T-helper 2 cell treated with Interferon-gamma antibody and Interleukin-4, amounts not matched to agents 5 μg/mL and 100 μg/mL, for 36 hours (primary cell): ENCODE measurements around the gene HEXA.

Source experiments
- DNase-seq: peaks from one replicate; pipeline ENCODE4 v3.0.0; 2021; ENCODE audit warnings: low spot score
- H3K27ac Mint-ChIP-seq: one replicate; pipeline ENCODE4 v1.8.0; 2021; ENCODE audit warnings: mild to moderate bottlenecking, mixed read lengths
- H3K27me3 Mint-ChIP-seq: one replicate; pipeline ENCODE4 v1.8.0; 2021; ENCODE audit warnings: low read depth, mixed read lengths
- H3K36me3 Mint-ChIP-seq: one replicate; pipeline ENCODE4 v1.8.0; 2021; ENCODE audit warnings: low read depth, mixed read lengths
- H3K4me1 Mint-ChIP-seq: one replicate; pipeline ENCODE4 v1.8.0; 2021; ENCODE audit warnings: low read depth, mixed read lengths
- H3K4me3 Mint-ChIP-seq: one replicate; pipeline ENCODE4 v1.8.0; 2022; ENCODE audit warnings: mild to moderate bottlenecking, moderate library complexity, mixed read lengths
- H3K9me3 Mint-ChIP-seq: one replicate; pipeline ENCODE4 v1.8.0; 2021; ENCODE audit warnings: mixed read lengths

Gene HEXA

GRCh38 chr15:72334842-72335241 lies 41.0 kb downstream of the HEXA start:
- H3K4me1 Mint-ChIP-seq: no peaks in the 10 kb centered on the region
- no peak overlapping the region for H3K4me3 Mint-ChIP-seq
- no peak overlapping the region for H3K27ac Mint-ChIP-seq
- no peak for DNase-seq
- no peaks in the 10 kb centered on the region for H3K36me3 Mint-ChIP-seq
- H3K9me3 Mint-ChIP-seq: no peaks in the 10 kb centered on the region
- no peaks in the 10 kb centered on the region for H3K27me3 Mint-ChIP-seq

GRCh38 chr15:72331021-72331420 lies 44.8 kb downstream of the HEXA start:
- H3K27ac Mint-ChIP-seq: no peak overlapping the region
- H3K4me1 Mint-ChIP-seq: no peaks in the 10 kb centered on the region
- no peak overlapping the region for H3K4me3 Mint-ChIP-seq
- H3K9me3 Mint-ChIP-seq: no peaks in the 10 kb centered on the region
- DNase-seq: no peak
- peaks cover 2% of the 10 kb centered on the region for H3K36me3 Mint-ChIP-seq
- H3K27me3 Mint-ChIP-seq: no peaks in the 10 kb centered on the region

GRCh38 chr15:72323752-72324151 lies 52.1 kb downstream of the HEXA start:
- H3K36me3 Mint-ChIP-seq: peaks cover 4% of the 10 kb centered on the region
- no peak overlapping the region for H3K4me3 Mint-ChIP-seq
- H3K27me3 Mint-ChIP-seq: peaks cover 16% of the 10 kb centered on the region
- DNase-seq: no peak
- H3K4me1 Mint-ChIP-seq: peaks cover 10% of the 10 kb centered on the region
- no peak overlapping the region for H3K27ac Mint-ChIP-seq
- no peaks in the 10 kb centered on the region for H3K9me3 Mint-ChIP-seq

- H3K9me3 Mint-ChIP-seq: no peaks in the 10 kb centered on the region
- peak within 1 kb of the TSS; percentile 85 for H3K4me3 Mint-ChIP-seq
- DNase-seq: peak; percentile 71
Observed at GRCh38 chr15:72319985-72320671, 55.7 kb downstream of the HEXA start, which contains the start of gene CELF6. CELF6 (minus strand) TSS chr15:72320157; CDS start chr15:72319874, 283 bp downstream.

DNA sequence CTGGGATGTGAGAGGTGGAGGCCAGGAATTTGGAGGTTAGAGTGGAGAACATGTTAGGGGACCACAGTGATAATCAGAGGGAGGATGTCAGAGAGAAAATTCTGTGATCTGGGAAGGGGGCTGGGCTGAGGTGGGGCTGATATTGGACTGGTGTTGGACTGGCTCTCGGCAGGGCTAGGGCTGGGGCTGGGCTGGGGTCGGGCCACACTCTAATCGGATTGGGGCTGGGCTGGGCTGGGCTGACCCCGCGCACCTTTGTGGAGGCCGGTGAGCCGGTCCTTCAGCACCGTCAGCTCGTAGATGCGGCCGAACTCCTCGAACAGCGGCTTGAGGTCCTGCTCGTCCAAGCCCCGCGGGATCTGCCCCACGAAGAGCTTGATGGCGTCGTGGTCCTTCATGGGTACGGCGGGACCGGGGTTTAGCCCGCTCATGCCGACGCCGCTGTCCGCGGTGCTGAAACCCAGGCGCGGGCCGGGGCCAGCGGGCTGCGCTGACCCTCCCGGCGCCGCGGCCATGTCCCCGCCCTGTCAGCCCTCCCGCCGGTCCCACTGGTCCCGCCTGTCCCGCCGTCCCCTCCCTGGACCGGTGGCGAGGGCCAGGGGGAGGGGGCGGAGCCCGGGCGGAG lies 56.3 kb downstream of the HEXA start:
- H3K9me3 Mint-ChIP-seq: no peaks in the 10 kb centered on the region
- H3K27ac Mint-ChIP-seq: peak overlapping the region; percentile 14
- H3K27me3 Mint-ChIP-seq: peaks cover 28% of the 10 kb centered on the region
- peaks cover 2% of the 10 kb centered on the region for H3K36me3 Mint-ChIP-seq
- peak; percentile 59 for DNase-seq
- H3K4me3 Mint-ChIP-seq: peak overlapping the region; percentile 61
- H3K4me1 Mint-ChIP-seq: peaks cover 14% of the 10 kb centered on the region

More at GRCh38 chr15:72319985-72320671, 55.7 kb downstream of the HEXA start, which contains the start of gene CELF6:
- Mint-ChIP-seq H3K36me3 (peaks cover 2% of the 10 kb centered on the region), H3K27ac (peak within 1 kb of the TSS; percentile 45), H3K4me1 (peaks cover 14% of the 10 kb centered on the region), H3K27me3 (peaks cover 28% of the 10 kb centered on the region)

DNA sequence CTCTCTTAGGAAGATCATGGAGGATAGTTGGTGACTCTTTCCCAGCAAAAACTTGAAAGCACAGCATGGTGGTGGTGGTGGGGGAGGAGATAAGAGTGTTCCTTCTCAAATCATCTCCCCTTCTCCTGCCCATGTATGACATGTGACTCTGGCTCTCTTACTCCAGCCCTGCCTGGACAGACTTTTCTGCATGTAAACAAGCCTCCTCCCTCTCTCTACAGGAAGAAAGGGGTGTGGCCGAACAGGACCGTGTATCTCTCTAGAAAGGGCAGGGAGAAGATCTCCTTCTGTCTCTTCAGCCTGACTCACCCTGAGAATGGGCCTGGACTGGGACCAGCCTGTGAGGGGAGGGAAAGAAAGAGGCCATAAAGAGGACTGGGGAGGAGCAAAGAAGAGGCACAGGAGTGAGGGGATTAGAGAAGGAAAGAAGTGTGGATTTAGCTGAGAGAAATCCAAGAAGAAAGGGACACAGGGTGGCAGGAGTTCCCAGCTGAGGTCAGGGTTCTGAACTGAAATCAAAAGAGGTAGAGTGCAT lies 57.3 kb downstream of the HEXA start:
- H3K36me3 Mint-ChIP-seq: peaks cover 2% of the 10 kb centered on the region
- peak overlapping the region; percentile 2 for H3K27ac Mint-ChIP-seq
- peak overlapping the region; percentile 61 for H3K4me3 Mint-ChIP-seq
- peaks cover 14% of the 10 kb centered on the region for H3K4me1 Mint-ChIP-seq
- DNase-seq: no peak
- H3K9me3 Mint-ChIP-seq: no peaks in the 10 kb centered on the region
- peaks cover 28% of the 10 kb centered on the region for H3K27me3 Mint-ChIP-seq

GRCh38 chr15:72315706-72316370 lies 60.0 kb downstream of the HEXA start:
- H3K36me3 Mint-ChIP-seq: peaks cover 2% of the 10 kb centered on the region
- H3K4me1 Mint-ChIP-seq: peaks cover 13% of the 10 kb centered on the region
- H3K27ac Mint-ChIP-seq: no peak overlapping the region
- DNase-seq: no peak
- no peak overlapping the region for H3K4me3 Mint-ChIP-seq
- H3K27me3 Mint-ChIP-seq: peaks cover 26% of the 10 kb centered on the region
- H3K9me3 Mint-ChIP-seq: no peaks in the 10 kb centered on the region

GRCh38 chr15:72313881-72314280 lies 61.9 kb downstream of the HEXA start:
- H3K4me1 Mint-ChIP-seq: peaks cover 5% of the 10 kb centered on the region
- DNase-seq: no peak
- no peak overlapping the region for H3K27ac Mint-ChIP-seq
- no peaks in the 10 kb centered on the region for H3K9me3 Mint-ChIP-seq
- no peak overlapping the region for H3K4me3 Mint-ChIP-seq
- no peaks in the 10 kb centered on the region for H3K36me3 Mint-ChIP-seq
- H3K27me3 Mint-ChIP-seq: peaks cover 13% of the 10 kb centered on the region

DNA sequence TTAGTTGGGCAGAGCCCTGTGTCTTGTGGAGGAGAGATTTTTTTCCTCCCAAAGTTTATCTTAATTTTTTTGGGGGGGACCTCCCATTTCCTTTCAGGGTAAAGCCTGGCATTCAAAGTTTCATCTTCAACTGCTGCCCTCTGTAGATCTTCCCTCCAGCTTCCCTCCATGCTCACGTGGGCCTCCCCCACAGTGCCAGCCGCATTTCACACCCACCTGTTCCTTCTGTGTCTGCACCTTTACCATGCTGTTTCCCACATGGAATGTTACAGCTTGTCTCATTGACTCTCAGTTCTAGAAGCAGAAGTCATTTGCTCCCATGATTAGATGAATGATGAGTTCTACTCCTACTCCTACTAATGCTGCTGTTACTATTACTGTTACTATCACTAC lies 62.4 kb downstream of the HEXA start:
- Mint-ChIP-seq H3K36me3 (no peaks in the 10 kb centered on the region), H3K27ac (no peak overlapping the region), H3K4me3 (no peak overlapping the region), H3K27me3 (peaks cover 9% of the 10 kb centered on the region), H3K4me1 (peaks cover under 1% of the 10 kb centered on the region), H3K9me3 (no peaks in the 10 kb centered on the region)
- no peak for DNase-seq

DNA sequence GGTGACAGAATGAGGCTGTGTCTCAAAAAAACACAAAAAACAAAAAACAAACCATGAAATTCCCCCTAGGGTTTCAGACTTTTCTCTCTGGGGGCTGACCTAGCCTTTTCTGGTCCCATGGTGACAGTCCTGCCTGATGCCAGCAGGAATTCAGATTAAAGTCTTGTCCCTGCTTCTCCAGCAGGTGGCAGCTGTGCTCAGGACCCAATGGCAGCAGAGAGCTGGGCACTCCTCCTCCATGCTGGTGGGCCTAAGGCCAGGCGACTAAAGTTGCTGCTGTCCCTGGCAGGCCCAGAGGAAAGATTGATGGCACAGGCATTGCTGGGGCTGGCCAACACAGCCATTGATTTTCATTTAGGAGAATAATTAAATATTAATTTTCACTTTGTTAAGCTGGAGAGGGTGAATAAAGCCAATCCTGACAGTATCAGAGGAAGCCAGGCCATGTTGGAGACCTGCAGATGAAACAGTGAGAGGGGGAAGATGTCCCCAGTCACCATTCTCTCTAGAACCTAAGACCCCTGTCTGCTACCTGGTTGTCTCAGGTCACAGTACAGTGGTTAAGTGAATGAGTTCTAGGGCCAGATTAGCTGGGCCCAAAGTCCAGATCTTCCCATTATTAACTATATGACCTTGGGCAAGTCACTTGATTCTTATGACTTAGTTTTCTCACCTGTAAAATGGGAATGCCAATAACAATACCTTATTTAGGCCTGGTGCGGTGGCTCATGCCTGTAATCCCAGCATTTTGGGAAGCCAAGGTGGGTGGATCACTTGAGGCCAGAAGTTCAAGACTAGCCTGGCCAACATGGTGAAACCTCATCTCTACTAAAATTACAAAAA lies 63.0 kb downstream of the HEXA start:
- H3K27ac Mint-ChIP-seq: no peak overlapping the region
- no peaks in the 10 kb centered on the region for H3K4me1 Mint-ChIP-seq
- no peaks in the 10 kb centered on the region for H3K36me3 Mint-ChIP-seq
- no peaks in the 10 kb centered on the region for H3K9me3 Mint-ChIP-seq
- DNase-seq: peak; percentile 35
- no peak overlapping the region for H3K4me3 Mint-ChIP-seq
- H3K27me3 Mint-ChIP-seq: peaks cover 8% of the 10 kb centered on the region

DNA sequence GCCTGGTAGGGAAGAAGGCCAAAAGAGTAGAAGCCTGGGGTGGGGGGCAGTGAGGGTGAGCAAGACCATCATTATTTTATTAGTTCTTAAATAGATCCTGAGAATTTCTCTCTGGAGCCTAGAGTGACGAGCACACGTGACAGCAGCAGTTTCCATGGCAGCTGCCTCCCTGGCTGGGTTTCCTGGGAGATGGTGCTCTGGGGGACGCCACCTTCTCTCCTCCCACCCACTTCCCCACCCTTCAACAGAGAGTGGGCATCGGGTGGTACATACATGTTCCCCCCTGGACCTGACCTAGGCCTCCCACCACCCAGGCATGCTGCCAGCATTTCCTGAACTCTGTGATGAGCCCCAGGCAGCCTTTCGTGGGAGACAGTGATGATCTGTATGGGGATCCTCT lies 68.8 kb downstream of the HEXA start:
- Mint-ChIP-seq H3K27me3 (no peaks in the 10 kb centered on the region), H3K4me3 (no peak overlapping the region), H3K4me1 (no peaks in the 10 kb centered on the region), H3K9me3 (no peaks in the 10 kb centered on the region), H3K27ac (no peak overlapping the region), H3K36me3 (no peaks in the 10 kb centered on the region)
- no peak for DNase-seq

DNA sequence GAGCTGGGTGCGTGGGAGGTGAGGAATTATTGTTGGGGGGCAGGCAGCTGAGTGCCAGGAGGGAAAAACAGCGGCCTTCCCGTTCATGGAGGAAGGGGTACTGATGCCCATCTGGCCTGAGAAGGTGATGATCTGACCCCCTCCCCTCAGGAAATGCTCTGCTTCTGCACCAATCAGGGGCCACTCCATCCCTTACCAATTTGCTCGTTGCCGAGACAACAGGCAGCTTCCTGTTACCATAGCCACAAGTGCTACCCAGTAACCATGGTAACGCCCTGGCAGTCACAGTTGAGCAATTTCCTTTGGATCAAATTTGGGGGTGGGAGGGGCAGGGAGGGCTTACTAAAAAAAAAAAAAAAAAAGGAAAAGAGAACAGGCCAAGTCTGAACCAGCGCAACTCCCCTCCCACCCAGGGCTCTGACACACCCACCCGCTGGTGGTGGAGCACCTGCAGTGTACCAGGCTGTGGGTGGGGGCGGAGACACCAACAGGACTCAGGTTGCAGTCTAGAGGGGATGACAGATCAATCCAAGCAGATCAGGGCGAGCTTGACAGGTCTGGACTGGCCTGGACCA lies 69.5 kb downstream of the HEXA start:
- Mint-ChIP-seq H3K36me3 (no peaks in the 10 kb centered on the region), H3K27me3 (no peaks in the 10 kb centered on the region), H3K4me3 (no peak overlapping the region), H3K9me3 (no peaks in the 10 kb centered on the region), H3K27ac (no peak overlapping the region), H3K4me1 (no peaks in the 10 kb centered on the region)
- DNase-seq: peak; percentile 10

- DNase-seq: no peak
- H3K36me3 Mint-ChIP-seq: no peaks in the 10 kb centered on the region
- no peaks in the 10 kb centered on the region for H3K9me3 Mint-ChIP-seq
- no peak overlapping the region for H3K4me3 Mint-ChIP-seq
- no peaks in the 10 kb centered on the region for H3K27me3 Mint-ChIP-seq
- no peaks in the 10 kb centered on the region for H3K4me1 Mint-ChIP-seq
- no peak overlapping the region for H3K27ac Mint-ChIP-seq
Observed at GRCh38 chr15:72304596-72304995, 71.2 kb downstream of the HEXA start.
